Activated CD8-positive, alpha-beta memory T cell treated with anti-CD3 and anti-CD28 coated beads, Interleukin-2, amount 50 U/mL, for 24 hours (primary cell): ENCODE measurements around the gene SIGLEC1.

Source experiments
- DNase-seq: peaks from one replicate; pipeline ENCODE4 v3.0.0-alpha.2; 2020; ENCODE audit errors: extremely low read depth

The SIGLEC1 gene

DNA sequence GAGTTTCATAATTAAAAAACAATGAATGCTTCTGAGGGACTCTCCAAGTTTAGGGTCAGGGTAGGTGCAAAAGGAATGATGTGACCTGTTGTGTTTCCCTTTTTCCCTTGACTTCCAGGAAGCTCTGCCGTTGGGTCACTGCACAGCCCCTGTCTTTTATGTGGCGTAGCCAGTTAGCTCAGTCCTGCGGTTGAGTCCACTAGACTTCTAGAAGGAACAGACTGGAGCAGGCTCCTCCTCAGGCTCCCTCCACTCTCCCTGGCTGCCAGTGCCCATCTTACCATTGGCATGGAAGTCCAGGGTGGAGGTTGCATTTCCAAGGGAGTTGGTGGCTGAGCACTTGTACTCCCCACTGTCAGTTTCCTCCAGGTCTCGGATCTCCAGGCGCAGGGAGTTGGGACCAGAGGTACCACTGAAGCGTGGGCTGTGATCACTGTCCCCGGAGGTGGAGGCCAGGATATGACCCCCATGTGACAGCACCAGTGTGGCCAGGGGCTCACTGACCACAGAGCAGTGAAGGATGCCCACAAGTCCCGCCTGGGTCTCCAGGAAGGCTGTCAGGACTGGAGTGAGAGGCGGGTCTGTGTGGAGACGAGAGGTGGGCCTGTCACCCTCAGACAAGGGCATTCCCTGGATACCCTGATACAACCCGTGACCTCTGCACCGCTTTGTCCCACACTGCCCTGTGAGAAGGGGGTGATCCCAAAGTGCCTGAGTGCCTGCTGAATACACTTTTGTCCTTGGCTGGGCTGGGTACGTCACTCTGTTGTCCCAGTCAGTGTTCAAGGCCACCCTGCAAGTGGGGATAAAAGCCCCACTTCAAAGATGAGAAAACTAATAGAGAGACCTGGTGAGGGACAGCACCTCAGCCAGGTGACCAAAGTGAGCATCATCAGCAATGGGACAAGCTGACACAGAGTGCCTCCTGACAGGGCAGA lies 11.1 kb downstream of the SIGLEC1 start:
- no peak for DNase-seq

- DNase-seq: no peak
Measured at GRCh38 chr20:3699037-3699436, 13.4 kb downstream of the SIGLEC1 start.

DNA sequence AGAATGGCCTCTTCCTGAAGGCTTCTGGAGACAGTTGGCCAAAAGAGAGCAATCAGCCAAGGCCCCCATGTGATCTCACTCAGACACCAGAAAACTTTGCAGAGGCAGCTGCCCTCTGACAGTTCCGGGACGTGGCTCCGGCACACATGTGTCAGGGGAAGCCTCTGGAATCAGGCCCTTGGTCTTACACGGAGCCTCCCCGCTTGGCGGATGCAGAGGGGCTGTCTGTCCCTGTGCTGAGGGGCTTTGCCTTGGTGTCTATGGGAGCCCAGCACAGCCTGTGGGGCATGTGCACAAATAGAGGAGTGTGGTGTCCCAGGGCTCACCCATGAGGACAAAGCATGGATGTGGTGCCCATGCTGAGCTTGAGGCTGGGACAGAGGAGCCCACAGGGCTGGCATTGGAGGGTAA lies 13.8 kb downstream of the SIGLEC1 start:
- no peak for DNase-seq

- no peak for DNase-seq
Measured at GRCh38 chr20:3697588-3698305, 14.7 kb downstream of the SIGLEC1 start.

GRCh38 chr20:3696745-3697587 lies 15.4 kb downstream of the SIGLEC1 start:
- no peak for DNase-seq

- DNase-seq: no peak
Measured at GRCh38 chr20:3696200-3696599, 16.2 kb downstream of the SIGLEC1 start.

DNA sequence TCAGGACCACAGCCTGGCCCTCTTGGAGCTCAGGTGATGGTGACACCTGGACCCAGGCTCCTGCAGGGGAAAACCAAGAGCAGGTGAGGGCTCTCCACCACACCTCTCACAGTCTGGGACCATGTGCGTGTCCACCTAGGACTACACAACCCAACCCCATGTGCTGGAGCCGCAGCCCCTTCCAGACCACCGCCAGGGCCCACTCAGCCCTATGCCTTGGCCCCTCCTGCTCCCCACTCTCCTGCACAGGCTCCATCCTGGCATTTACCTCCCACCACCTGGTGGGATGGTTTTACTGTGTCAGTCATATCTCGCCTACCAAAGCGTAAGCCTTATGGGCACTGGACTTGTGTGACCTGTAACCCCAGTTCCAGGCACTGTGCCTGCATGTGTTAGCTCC lies 17.5 kb downstream of the SIGLEC1 start:
- no peak for DNase-seq

DNA sequence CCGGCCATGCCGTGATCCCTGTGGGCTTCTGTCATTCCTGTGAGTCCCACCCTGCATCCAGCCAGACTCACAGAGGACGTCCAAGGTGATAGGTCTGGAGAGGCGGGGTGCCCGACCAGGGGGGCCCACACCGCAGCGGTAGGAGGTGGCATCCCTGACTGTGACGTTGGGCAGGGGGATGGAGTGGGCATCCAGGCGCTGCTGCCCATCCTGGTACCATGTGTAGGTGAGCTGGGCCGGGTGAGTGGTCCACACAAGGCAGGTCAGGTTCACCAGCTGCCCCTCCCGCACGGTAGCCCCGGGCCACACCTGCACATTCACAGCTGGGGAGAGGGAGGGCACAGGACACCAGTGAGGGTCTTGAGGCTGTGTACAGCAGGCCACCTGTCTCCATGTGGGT lies 19.0 kb downstream of the SIGLEC1 start:
- no peak for DNase-seq

- DNase-seq: no peak
Measured at GRCh38 chr20:3692706-3693294, 19.6 kb downstream of the SIGLEC1 start.

DNA sequence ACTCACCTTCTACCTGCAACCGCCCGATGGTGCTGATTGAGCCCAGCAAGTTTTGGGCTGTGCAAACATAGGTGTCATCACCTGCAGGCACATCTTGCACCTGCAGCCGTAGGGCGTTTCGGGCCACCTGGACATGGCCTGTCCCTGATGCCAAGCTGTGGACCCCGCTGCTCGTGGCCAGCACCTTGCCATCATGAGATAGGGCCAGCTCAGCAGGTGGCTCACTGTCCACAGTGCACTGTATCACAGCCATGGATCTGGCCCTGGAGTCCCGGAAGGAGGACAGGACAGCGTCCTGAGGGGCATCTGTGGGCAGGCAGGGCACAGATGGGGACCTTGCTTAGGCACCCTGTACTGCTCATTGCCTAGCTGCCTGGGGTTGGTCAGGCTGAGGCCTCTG lies 20.5 kb downstream of the SIGLEC1 start:
- DNase-seq: no peak

GRCh38 chr20:3691306-3691705 lies 21.1 kb downstream of the SIGLEC1 start:
- no peak for DNase-seq

DNA sequence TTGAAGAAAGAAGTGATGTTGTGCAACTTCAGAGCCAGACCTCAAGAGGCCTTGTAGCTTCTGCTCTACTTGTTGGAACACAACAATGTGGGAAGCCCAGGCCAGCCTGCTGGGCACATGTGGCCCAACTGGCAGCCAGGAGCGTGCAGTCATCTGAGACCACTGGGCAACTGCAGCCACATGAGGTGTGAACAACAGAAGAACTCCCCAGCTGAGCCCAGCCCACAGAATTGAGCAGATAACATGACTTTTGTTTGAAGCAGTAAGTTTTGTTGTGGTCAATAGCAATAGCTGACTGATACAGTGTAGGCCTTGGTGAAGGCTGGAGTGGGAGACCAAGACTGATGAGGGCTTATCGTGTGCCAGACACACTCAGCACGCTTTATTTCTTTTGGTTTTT lies 22.0 kb downstream of the SIGLEC1 start:
- DNase-seq: no peak

GRCh38 chr20:3689978-3690377 lies 22.4 kb downstream of the SIGLEC1 start:
- no peak for DNase-seq

DNA sequence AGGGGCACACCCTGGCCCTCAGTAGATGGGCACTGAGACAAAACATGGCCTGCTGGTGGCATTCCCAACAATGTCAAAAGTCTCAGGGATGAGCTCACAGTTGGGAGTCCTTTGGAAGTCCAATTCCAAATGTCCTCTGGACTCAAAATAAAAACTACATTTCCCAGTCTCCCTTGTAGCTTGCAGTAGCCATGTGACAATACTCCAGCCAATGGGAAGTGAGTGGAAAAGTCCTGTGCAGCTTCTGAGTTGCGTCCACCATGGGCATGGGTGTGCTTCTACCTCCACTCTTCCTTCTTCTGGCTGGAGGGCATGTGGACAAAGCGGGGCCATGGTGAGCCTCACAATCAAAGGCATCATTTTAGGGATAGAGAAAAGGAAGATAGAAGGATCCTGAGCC lies 24.7 kb downstream of the SIGLEC1 start:
- no peak for DNase-seq

DNA sequence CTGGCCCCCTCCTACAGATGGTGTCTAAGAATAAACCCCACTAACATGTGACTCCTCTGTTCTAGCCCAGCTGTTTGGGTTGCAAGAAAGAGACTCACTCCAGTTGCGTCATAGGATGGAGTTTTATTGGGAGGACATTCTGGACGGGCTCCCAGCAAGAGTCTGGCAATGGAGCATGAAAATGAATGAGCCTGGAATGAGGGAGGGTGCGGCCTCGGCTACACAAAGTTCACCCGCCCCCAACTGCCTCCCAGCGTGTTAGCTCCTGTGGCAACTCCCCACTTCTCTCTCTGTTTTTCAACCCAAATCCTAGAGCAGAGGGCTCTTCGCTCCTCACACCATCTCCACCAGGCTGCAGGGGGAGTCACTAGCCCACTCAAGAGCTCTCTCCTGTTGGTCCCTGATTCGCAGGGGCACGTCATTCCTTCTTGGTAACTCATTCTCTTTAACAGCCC lies 25.5 kb downstream of the SIGLEC1 start:
- no peak for DNase-seq

DNA sequence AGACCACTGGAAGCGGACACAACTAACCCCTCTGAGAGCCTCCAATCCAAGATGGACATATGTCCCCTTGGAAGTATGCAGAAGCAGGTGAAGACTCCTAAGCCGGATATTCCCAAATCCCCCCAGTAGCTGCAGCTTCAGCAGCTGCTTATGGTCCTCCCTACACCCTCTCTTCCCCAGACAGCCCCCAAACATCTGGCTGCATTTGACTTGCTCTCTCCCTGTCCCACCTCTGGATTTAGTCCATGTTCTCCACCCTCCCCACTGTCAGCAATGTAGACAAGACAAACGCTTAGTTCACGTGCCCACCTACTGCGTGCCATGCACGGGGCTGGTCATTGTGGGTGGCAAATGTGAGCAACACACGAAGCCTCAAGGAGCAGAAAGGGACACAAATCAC lies 26.0 kb downstream of the SIGLEC1 start:
- DNase-seq: no peak

DNA sequence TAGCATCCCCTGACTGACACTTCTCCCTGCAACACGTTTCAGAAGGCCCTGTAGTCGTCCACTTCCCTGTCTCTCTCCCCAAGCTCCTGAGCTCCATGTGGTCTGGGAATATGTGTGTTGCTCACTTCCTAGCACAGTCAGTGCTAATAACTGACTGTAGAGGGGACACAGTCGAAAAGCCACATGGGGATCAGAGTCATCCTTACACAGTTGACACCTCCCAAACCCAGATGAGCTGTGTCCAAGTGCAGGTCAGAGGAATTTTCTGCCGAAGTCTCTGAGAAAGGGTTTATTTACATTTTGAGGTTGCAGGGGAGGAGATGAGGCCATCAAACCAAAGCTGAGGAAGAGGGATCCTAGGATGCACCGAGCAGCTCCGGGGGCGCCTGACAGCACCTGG lies 27.1 kb downstream of the SIGLEC1 start:
- DNase-seq: no peak

DNA sequence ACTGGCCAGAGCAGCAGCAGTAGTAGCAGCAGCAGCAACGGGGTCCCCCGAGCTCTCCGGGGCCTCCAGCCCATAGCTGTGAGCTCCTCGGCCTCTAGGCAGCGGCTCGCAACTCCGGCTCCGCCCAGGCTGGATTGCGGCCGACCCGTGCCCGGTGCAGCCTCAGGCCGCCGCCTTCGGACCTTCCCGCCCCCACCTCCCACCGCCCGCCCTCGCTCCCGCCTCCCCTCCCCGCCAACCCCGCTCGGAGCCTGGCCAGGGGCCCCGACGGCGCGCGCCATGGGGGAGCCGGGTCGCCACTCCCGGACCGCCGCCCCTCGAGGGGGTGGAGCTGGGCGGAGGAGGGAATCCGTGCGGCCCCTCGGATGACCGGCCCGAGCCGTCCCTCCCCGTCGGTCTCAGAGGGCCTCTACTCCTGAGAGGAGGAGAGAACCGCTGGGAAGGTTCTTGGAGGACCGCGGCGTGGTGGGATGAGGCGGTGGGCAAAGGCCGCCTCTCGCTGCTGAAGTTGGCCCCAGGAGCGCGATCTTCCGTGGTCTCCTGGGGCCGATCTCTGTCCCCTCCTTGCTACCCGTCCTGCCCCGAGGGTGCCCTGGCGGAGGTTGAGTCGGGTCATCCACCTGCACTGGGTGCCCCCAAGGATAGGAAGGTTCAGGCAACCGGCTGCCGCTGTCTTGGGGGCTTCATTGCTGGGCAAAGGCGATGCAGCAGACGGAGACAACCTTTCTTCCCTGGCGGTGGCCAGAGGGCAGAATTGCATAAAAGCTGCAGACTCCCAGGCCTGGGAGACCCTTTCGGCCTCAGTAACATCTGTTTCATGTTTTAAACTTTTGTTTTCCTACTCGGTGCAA lies 30.2 kb downstream of the SIGLEC1 start, which contains the start of gene ADAM33:
ADAM33 (minus strand) TSS at position 80 of the 851 bp plus-strand sequence; CDS start at position 74, 6 bp downstream.
- DNase-seq: no peak

- no peak for DNase-seq
Measured at GRCh38 chr20:3681352-3681930, 31.0 kb downstream of the SIGLEC1 start.

GRCh38 chr20:3680701-3681351 lies 31.6 kb downstream of the SIGLEC1 start:
- DNase-seq: no peak
